ENCODE measurements around the gene ARHGAP19. TPM values are rescaled to one million over a fixed set of nuclear protein-coding genes. Genes with fewer than 3 reads are reported as not detected.

The ARHGAP19 gene
- total RNA-seq, 1 experiment from 2014 or later, result 11.2 TPM

DNA sequence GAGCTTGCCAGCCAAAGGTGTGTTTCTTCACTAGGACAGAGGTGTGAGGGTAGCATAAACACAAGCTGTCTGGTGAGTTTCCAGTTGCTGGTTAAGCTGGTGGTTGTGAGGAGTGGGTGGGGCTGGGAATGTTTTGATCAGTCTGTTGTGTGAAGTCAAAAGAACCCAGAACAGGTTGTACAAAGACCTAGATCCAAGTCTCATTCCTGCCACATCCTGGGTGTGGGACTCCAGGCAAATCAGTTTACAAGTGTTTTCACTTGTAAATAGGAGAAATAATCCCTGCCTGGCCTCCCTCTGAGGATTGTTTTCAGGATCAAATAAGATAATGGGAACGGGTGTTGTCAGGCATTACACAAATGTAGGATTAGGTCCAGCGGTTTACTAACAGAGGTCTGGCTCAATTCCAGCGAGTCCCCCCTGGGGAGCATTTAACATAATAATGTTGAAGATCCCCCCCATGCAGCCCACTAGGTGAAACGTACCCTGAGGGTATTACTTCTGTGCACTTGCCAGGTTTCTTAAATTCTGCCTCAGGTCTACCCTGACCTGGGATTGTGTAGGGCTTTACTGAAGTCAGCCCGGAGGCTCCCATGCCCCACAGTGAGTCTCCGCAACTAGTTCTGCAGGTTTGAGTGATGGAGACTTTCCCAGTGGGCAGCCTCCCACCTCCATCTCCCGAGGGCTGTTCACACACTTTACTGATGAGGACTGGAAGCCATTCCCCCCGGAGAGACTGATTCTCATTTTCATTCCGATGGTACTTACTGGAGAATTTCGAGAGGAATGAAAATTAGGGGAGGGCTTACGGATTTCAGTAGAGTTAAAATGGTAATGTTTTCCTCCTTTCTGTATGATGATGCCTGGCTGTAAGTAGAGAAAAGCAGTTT is 44.8 kb upstream of the ARHGAP19 start:
- H3K9me2 ChIP-seq (ENCODE audit: insufficient read depth), result no peaks in the 10 kb centered on the region
- peak; percentile 63 to 87 for DNase-seq
- peak overlapping the region; percentile 16; the same call in 1 of the 2 replicates for H3K4me3 ChIP-seq
- intact Hi-C loops (cut with micrococcal nuclease; ENCODE audit: unreplicated experiment), result no loop called here
- BruUV-seq (replicated peaks), result no TSS peak
- ChIA-PET POLR2A (ENCODE audit: unreplicated experiment) (no interaction called here), CTCF (no interaction called here)
- H3K4me2 ChIP-seq, result peak overlapping the region; percentile 70
- peaks cover 20% of the 10 kb centered on the region; the same call in 1 of the 2 replicates for H3F3A ChIP-seq (ENCODE audit: insufficient read depth, low read depth)
- peaks cover 27% of the 10 kb centered on the region for H3K4me1 ChIP-seq (replicated peaks; ENCODE audit: insufficient read depth)
- peak overlapping the region; percentile 70 for H3K27ac ChIP-seq
- H4K20me1 ChIP-seq (ENCODE audit: insufficient read depth), result peaks cover 3% of the 10 kb centered on the region; the same call in 1 of the 2 replicates
- H3K79me2 ChIP-seq (ENCODE audit: low read depth), result peaks cover 16% of the 10 kb centered on the region
- no peaks in the 10 kb centered on the region for H3K36me3 ChIP-seq (ENCODE audit: low read depth)
- H3K27me3 ChIP-seq (ENCODE audit: insufficient read depth, low read depth), result no peaks in the 10 kb centered on the region
- TF ChIP-seq EZH2 (IDR thresholded peaks at IDR 0.05; ENCODE audit: low read depth), result no peak
- TF ChIP-seq, protein P1, sequence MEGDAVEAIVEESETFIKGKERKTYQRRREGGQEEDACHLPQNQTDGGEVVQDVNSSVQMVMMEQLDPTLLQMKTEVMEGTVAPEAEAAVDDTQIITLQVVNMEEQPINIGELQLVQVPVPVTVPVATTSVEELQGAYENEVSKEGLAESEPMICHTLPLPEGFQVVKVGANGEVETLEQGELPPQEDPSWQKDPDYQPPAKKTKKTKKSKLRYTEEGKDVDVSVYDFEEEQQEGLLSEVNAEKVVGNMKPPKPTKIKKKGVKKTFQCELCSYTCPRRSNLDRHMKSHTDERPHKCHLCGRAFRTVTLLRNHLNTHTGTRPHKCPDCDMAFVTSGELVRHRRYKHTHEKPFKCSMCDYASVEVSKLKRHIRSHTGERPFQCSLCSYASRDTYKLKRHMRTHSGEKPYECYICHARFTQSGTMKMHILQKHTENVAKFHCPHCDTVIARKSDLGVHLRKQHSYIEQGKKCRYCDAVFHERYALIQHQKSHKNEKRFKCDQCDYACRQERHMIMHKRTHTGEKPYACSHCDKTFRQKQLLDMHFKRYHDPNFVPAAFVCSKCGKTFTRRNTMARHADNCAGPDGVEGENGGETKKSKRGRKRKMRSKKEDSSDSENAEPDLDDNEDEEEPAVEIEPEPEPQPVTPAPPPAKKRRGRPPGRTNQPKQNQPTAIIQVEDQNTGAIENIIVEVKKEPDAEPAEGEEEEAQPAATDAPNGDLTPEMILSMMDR (conservative IDR thresholded peaks at IDR 0.05), result no peak
- H2AFZ ChIP-seq, result no peak overlapping the region
- H3K9me3 ChIP-seq (ENCODE audit: insufficient read depth, low read depth), result no peaks in the 10 kb centered on the region

- Histone ChIP-seq H3F3A (ENCODE audit: insufficient read depth, low read depth) (peaks cover 20% of the 10 kb centered on the region; the same call in 1 of the 2 replicates), H2AFZ (no peak overlapping the region), H3K4me1 (replicated peaks; ENCODE audit: insufficient read depth) (peaks cover 33% of the 10 kb centered on the region), H3K27ac (peak overlapping the region; percentile 70; the same call in 1 of the 2 replicates), H3K9me3 (ENCODE audit: insufficient read depth, low read depth) (no peaks in the 10 kb centered on the region), H3K4me2 (peak overlapping the region; percentile 70), H3K36me3 (ENCODE audit: low read depth) (no peaks in the 10 kb centered on the region), H3K79me2 (ENCODE audit: low read depth) (peaks cover 24% of the 10 kb centered on the region), H4K20me1 (ENCODE audit: insufficient read depth) (peaks cover 5% of the 10 kb centered on the region; the same call in 1 of the 2 replicates), H3K9me2 (ENCODE audit: insufficient read depth) (no peaks in the 10 kb centered on the region), H3K4me3 (no peak overlapping the region), H3K27me3 (ENCODE audit: insufficient read depth, low read depth) (no peaks in the 10 kb centered on the region)
- no TSS peak for BruUV-seq (replicated peaks)
- no peak for DNase-seq
- ChIA-PET POLR2A (ENCODE audit: unreplicated experiment) (no interaction called here), CTCF (no interaction called here)
- TF ChIP-seq, protein P1 (conservative IDR thresholded peaks at IDR 0.05), result no peak
- no peak for TF ChIP-seq EZH2 (IDR thresholded peaks at IDR 0.05; ENCODE audit: low read depth)
- intact Hi-C loops (cut with micrococcal nuclease; ENCODE audit: unreplicated experiment), result no loop called here
Observed at GRCh38 chr10:97336446-97336845, 44.0 kb upstream of the ARHGAP19 start.

DNA sequence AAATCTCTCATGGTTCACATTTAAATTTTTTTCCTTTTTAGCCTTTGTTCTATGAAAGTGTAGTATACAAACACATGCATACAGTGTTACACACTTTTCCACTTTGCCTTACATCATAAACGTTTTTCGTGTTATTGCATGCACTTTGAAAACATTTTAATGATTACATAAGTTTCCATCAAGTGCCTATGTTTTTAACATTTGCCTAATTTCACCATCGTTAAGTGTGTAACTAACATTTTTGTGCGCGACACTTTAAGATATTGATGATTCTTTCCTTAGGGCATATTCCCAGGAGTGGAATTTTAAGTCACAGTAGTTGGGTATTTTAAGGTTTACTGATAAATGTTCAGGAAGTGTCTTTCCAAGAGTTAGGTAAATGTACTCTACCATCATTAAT is 43.6 kb upstream of the ARHGAP19 start:
- intact Hi-C loops (cut with micrococcal nuclease; ENCODE audit: unreplicated experiment), result no loop called here
- Histone ChIP-seq H3K9me2 (ENCODE audit: insufficient read depth) (no peaks in the 10 kb centered on the region), H3K27me3 (ENCODE audit: insufficient read depth, low read depth) (no peaks in the 10 kb centered on the region), H2AFZ (no peak overlapping the region), H3K4me3 (no peak overlapping the region), H3K9me3 (ENCODE audit: insufficient read depth, low read depth) (no peaks in the 10 kb centered on the region), H3K4me1 (replicated peaks; ENCODE audit: insufficient read depth) (peaks cover 33% of the 10 kb centered on the region), H4K20me1 (ENCODE audit: insufficient read depth) (peaks cover 5% of the 10 kb centered on the region; the same call in 1 of the 2 replicates), H3K4me2 (peak overlapping the region; percentile 70), H3F3A (ENCODE audit: insufficient read depth, low read depth) (peaks cover 20% of the 10 kb centered on the region; the same call in 1 of the 2 replicates), H3K79me2 (ENCODE audit: low read depth) (peaks cover 28% of the 10 kb centered on the region), H3K27ac (0 out of 2 replicates have a peak overlapping the region, but pooled peaks have one; percentile 70), H3K36me3 (ENCODE audit: low read depth) (no peaks in the 10 kb centered on the region)
- POLR2A ChIA-PET (ENCODE audit: unreplicated experiment), result no interaction called here
- no peak for TF ChIP-seq EZH2 (IDR thresholded peaks at IDR 0.05; ENCODE audit: low read depth)
- TF ChIP-seq, protein P1 (conservative IDR thresholded peaks at IDR 0.05), result no peak
- no peak for DNase-seq
- no TSS peak for BruUV-seq (replicated peaks)
- CTCF ChIA-PET, result no interaction called here
